ENCODE results near the gene NEK7. TPM values are rescaled to one million over a fixed set of nuclear protein-coding genes. Genes with fewer than 3 reads are reported as not detected.

Gene NEK7
- total RNA-seq, 1 donor = 376 TPM

DNA sequence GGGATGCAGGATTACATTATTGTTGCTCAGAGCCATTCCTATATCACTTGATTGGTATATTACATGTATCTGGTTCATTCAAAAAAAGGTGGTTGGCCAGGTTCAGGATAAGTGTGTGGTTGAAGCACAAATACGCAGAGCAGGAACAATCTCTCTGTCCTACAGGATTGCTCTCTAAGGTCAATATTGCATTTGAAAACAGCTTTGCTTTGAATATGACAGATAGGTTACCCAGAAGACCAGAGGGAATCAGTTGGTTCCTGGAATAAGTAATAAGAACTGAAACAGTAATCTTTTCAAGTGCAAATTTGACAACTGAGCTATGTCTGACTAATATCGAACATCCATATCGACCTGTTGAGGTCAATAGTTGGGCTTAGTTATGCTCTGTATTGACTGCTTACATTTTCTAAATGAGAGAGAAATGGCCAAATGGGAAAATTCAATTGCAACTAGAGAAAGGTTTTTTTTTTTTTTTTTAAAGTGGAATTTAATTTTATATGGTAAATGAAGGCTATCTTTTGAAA, 206.9 kb downstream of the NEK7 start:
- no peak overlapping the region for H2AFZ ChIP-seq (ENCODE audit: low read length)
- no peaks in the 10 kb centered on the region for H3K9me3 ChIP-seq (ENCODE audit: low read depth, low read length)
- H3K4me1 ChIP-seq (ENCODE audit: insufficient read depth, low read length) = no peaks in the 10 kb centered on the region
- H3K79me2 ChIP-seq (ENCODE audit: insufficient read depth, low read length) = no peaks in the 10 kb centered on the region
- no peak for TF ChIP-seq CTCF (IDR thresholded peaks at IDR 0.05; ENCODE audit: extremely low read depth, low read depth, low read length)
- H3K27ac ChIP-seq (ENCODE audit: low read depth, low read length) = no peak overlapping the region
- no peak overlapping the region for H3K4me2 ChIP-seq (ENCODE audit: insufficient read depth, low read length)
- no peaks in the 10 kb centered on the region for H4K20me1 ChIP-seq (ENCODE audit: insufficient read depth, low read length)
- H3K4me3 ChIP-seq (ENCODE audit: insufficient read depth, low read length) = no peak overlapping the region
- H3K36me3 ChIP-seq (ENCODE audit: insufficient read depth, low read length) = no peaks in the 10 kb centered on the region
- H3K27me3 ChIP-seq (ENCODE audit: insufficient read depth, low read length) = no peaks in the 10 kb centered on the region
- DNase-seq (ENCODE audit: insufficient read length, low spot score, missing footprints) = no peak

- Histone ChIP-seq H3K79me2 (ENCODE audit: insufficient read depth, low read length) (no peaks in the 10 kb centered on the region), H3K4me1 (ENCODE audit: insufficient read depth, low read length) (no peaks in the 10 kb centered on the region), H3K36me3 (ENCODE audit: insufficient read depth, low read length) (no peaks in the 10 kb centered on the region), H3K4me2 (ENCODE audit: insufficient read depth, low read length) (no peak overlapping the region), H3K27me3 (ENCODE audit: insufficient read depth, low read length) (no peaks in the 10 kb centered on the region), H3K9me3 (ENCODE audit: low read depth, low read length) (no peaks in the 10 kb centered on the region), H3K27ac (ENCODE audit: low read depth, low read length) (no peak overlapping the region), H3K4me3 (ENCODE audit: insufficient read depth, low read length) (no peak overlapping the region), H4K20me1 (ENCODE audit: insufficient read depth, low read length) (no peaks in the 10 kb centered on the region), H2AFZ (ENCODE audit: low read length) (no peak overlapping the region)
- no peak for TF ChIP-seq CTCF (IDR thresholded peaks at IDR 0.05; ENCODE audit: extremely low read depth, low read depth, low read length)
- no peak for DNase-seq (ENCODE audit: insufficient read length, low spot score, missing footprints)
These were observed 207.7 kb downstream of the NEK7 start for GRCh38 chr1:198364471-198364870.

DNA sequence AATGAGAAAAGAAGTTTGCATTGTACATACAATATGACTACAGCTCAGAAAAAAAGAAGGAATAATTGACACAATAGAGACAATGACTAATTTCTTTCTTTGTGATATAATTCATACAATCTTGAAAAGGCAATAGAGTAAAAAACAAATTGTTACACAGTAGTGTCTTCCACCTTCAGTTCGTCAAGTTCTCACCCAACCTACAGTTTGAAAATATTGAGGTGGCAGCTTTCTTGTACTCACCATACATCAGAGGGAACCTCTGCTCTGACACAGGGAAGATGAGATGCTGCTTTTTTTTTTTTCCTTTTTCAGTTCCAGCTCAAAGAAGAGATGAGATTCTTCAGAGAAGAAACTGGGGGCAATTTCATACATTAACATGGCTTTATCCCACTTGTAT, 210.5 kb downstream of the NEK7 start:
- Histone ChIP-seq H3K79me2 (ENCODE audit: insufficient read depth, low read length) (no peaks in the 10 kb centered on the region), H3K4me2 (ENCODE audit: insufficient read depth, low read length) (no peak overlapping the region), H3K27me3 (ENCODE audit: insufficient read depth, low read length) (no peaks in the 10 kb centered on the region), H2AFZ (ENCODE audit: low read length) (no peak overlapping the region), H3K9me3 (ENCODE audit: low read depth, low read length) (no peaks in the 10 kb centered on the region), H4K20me1 (ENCODE audit: insufficient read depth, low read length) (no peaks in the 10 kb centered on the region), H3K36me3 (ENCODE audit: insufficient read depth, low read length) (no peaks in the 10 kb centered on the region), H3K4me1 (ENCODE audit: insufficient read depth, low read length) (no peaks in the 10 kb centered on the region), H3K4me3 (ENCODE audit: insufficient read depth, low read length) (no peak overlapping the region), H3K27ac (ENCODE audit: low read depth, low read length) (no peak overlapping the region)
- TF ChIP-seq CTCF (IDR thresholded peaks at IDR 0.05; ENCODE audit: extremely low read depth, low read depth, low read length) = no peak
- DNase-seq (ENCODE audit: insufficient read length, low spot score, missing footprints) = no peak

DNA sequence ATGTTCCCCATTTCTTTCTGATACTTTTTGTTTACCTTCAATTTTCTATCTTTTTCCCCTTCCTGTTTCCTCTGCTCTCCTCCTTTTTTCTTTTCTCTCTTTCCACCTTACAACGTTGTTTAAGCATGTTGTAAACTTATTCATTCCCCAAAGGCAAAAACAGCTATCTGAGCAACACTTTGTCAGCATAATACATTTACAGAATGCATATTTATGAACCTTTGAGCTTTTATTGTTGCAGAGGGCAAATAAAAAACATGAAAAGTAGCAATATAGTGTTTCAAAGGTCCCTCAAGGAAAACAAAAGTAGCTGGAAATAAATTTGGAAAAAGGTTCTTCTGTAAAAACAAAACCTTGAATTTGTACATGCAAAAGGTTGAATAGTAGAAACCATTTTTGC, 214.2 kb downstream of the NEK7 start:
- Histone ChIP-seq H3K4me3 (ENCODE audit: insufficient read depth, low read length) (no peak overlapping the region), H2AFZ (ENCODE audit: low read length) (peak overlapping the region; percentile 65), H3K79me2 (ENCODE audit: insufficient read depth, low read length) (no peaks in the 10 kb centered on the region), H4K20me1 (ENCODE audit: insufficient read depth, low read length) (no peaks in the 10 kb centered on the region), H3K27ac (ENCODE audit: low read depth, low read length) (no peak overlapping the region), H3K4me1 (ENCODE audit: insufficient read depth, low read length) (no peaks in the 10 kb centered on the region), H3K9me3 (ENCODE audit: low read depth, low read length) (no peaks in the 10 kb centered on the region), H3K36me3 (ENCODE audit: insufficient read depth, low read length) (no peaks in the 10 kb centered on the region), H3K4me2 (ENCODE audit: insufficient read depth, low read length) (no peak overlapping the region), H3K27me3 (ENCODE audit: insufficient read depth, low read length) (no peaks in the 10 kb centered on the region)
- TF ChIP-seq CTCF (IDR thresholded peaks at IDR 0.05; ENCODE audit: extremely low read depth, low read depth, low read length) = no peak
- no peak for DNase-seq (ENCODE audit: insufficient read length, low spot score, missing footprints)

Other genes starting within 250 kb of the NEK7 start
- 0.59 and 1.8 TPM in 2 replicates for gene LHX9, start 239.6 kb upstream of the NEK7 start, total RNA-seq